A549 (cell line): ENCODE data around the gene HOXB3. TPM values are rescaled to one million over a fixed set of nuclear protein-coding genes. Genes with fewer than 3 reads are reported as not detected.

Source experiments
- ATAC-seq, 2 experiments: fragments of 200-7000 bp in 1 of 2; fragments of >200 bp in 1 of 2; cut with Nextera tagmentation in 1 of 2; cut with Tn5 transposase in 1 of 2; 3 replicates each; pipeline versions ENCODE4 v1.8.0 to v1.9.1; 2018 to 2020; ENCODE audit warnings: mild to moderate bottlenecking in 1 of 2, moderate library complexity in 1 of 2
- CTCF ChIA-PET: fragments of 300-600 bp; sonication (Branson Sonifier 250); formaldehyde crosslinking; extraction: SDS; loops from one replicate; lab custom pipeline; 2021; ENCODE audit warnings: antibody characterized with exemption, inconsistent platforms; lab: Yijun Ruan, JAX
- POLR2A ChIA-PET: fragments of 350-600 bp; formaldehyde crosslinking; extraction: SDS; loops from one replicate; lab custom pipeline; 2021; ENCODE audit warnings: antibody characterized with exemption, inconsistent platforms; lab: Yijun Ruan, JAX
- DNase-seq, 2 experiments: peaks; one replicate each; pipeline versions ENCODE4 v3.0.0 to v3.0.0-alpha.2; 2011 to 2016; ENCODE audit warnings: low read depth in 1 of 2, low spot score in 1 of 2
- FAIRE-seq: peaks from 2 replicates; lab custom pipeline; 2011; peaks lifted over from hg19 to GRCh38; lab: Jason Lieb, UNC
- H3K27ac ChIP-seq, 2 experiments: fragments of >200 bp; sonication (Bioruptor Twin); formaldehyde crosslinking; 3 replicates each; pipeline ENCODE4 v1.5.1; 2016 to 2017
- H3K4me1 ChIP-seq: fragments of >200 bp; sonication (Bioruptor Twin); formaldehyde crosslinking; 3 replicates; pipeline ENCODE4 v1.6.1; 2016
- H3K4me2 ChIP-seq: fragments of >200 bp; sonication (Bioruptor Twin); formaldehyde crosslinking; 3 replicates; pipeline ENCODE4 v1.6.1; 2016
- H3K4me3 ChIP-seq: fragments of >200 bp; sonication (Bioruptor Twin); formaldehyde crosslinking; 3 replicates; pipeline ENCODE4 v1.5.1; 2016
- H3K9me3 ChIP-seq: fragments of >200 bp; sonication (Bioruptor Twin); formaldehyde crosslinking; 3 replicates; pipeline ENCODE4 v1.6.1; 2016
- CBX8 ChIP-seq: fragments of 200-600 bp; sonication (generic); IDR thresholded peaks from 2 replicates; pipeline ENCODE4 v1.6.1; 2016
- EHF ChIP-seq: fragments of 250-450 bp; sonication (Bioruptor Pico); IDR thresholded peaks from 2 replicates; pipeline ENCODE4 v1.5.0; 2020; ENCODE audit warnings: mild to moderate bottlenecking
- FOSB ChIP-seq: fragments of 250-450 bp; sonication (Bioruptor Pico); IDR thresholded peaks from 2 replicates; pipeline ENCODE4 v1.5.0; 2020; ENCODE audit warnings: mild to moderate bottlenecking, moderate library complexity
- FOSL2 ChIP-seq, 2 experiments: fragments of 450-650 bp in 1 of 2; fragments of >200 bp in 1 of 2; sonication (Bioruptor Twin) in 1 of 2; formaldehyde crosslinking; IDR thresholded peaks; 2 replicates each; pipeline versions ENCODE4 v1.5.0 to v1.6.1; 2016 to 2020; ENCODE audit warnings: mild to moderate bottlenecking in 1 of 2, moderate library complexity in 1 of 2
- FOXS1 ChIP-seq: fragments of 250-450 bp; sonication (Bioruptor Pico); IDR thresholded peaks from 2 replicates; pipeline ENCODE4 v1.5.0; 2020; ENCODE audit warnings: mild to moderate bottlenecking, moderate library complexity
- HDAC2 ChIP-seq: fragments of 200-600 bp; sonication (generic); IDR thresholded peaks from 2 replicates; pipeline ENCODE4 v1.6.1; 2016
- HEYL ChIP-seq: fragments of 250-450 bp; sonication (Bioruptor Pico); IDR thresholded peaks from 2 replicates; pipeline ENCODE4 v1.8.0; 2021; ENCODE audit warnings: mild to moderate bottlenecking, moderate library complexity
- HOXB13 ChIP-seq: fragments of 250-450 bp; sonication (Bioruptor Pico); IDR thresholded peaks from 2 replicates; pipeline ENCODE4 v1.5.0; 2020; ENCODE audit warnings: low read depth, mild to moderate bottlenecking, moderate library complexity
- JUN ChIP-seq, 2 experiments: fragments of >200 bp; sonication (Bioruptor Twin); formaldehyde crosslinking; IDR thresholded peaks; 2 replicates in 1 of 2; 3 replicates in 1 of 2; pipeline ENCODE4 v1.6.1; 2016 to 2017
- JUNB ChIP-seq: fragments of >200 bp; sonication (Bioruptor Twin); formaldehyde crosslinking; IDR thresholded peaks from 2 replicates; pipeline ENCODE4 v1.6.1; 2016
- KDM1A ChIP-seq: fragments of 200-600 bp; sonication (generic); IDR thresholded peaks from 2 replicates; pipeline ENCODE4 v1.6.1; 2016; ENCODE audit warnings: low read depth, mild to moderate bottlenecking
- KDM5A ChIP-seq: fragments of 200-600 bp; sonication (generic); IDR thresholded peaks from 2 replicates; pipeline ENCODE4 v1.6.1; 2016; ENCODE audit warnings: antibody characterized with exemption, mild to moderate bottlenecking
- MAFK ChIP-seq: fragments of 450-650 bp; IDR thresholded peaks from 2 replicates; pipeline ENCODE4 v1.6.1; 2014; ENCODE audit not compliant: partially characterized antibody
- MYC ChIP-seq: IDR thresholded peaks from 2 replicates; pipeline ENCODE4 v1.6.1; 2012; ENCODE audit warnings: mild to moderate bottlenecking, inconsistent platforms, low read length, improper control_type of control experiment, borderline replicate concordance
- NPAS2 ChIP-seq: fragments of 250-450 bp; sonication (Bioruptor Pico); IDR thresholded peaks from 2 replicates; pipeline ENCODE4 v1.8.0; 2022; ENCODE audit warnings: mild to moderate bottlenecking, moderate library complexity, borderline replicate concordance
- NR3C1 ChIP-seq: fragments of >200 bp; sonication (Bioruptor Twin); formaldehyde crosslinking; IDR thresholded peaks from 3 replicates; pipeline ENCODE4 v1.6.1; 2017
- POLR2A ChIP-seq: IDR thresholded peaks from 2 replicates; pipeline ENCODE4 v1.6.1; 2012; ENCODE audit warnings: mild to moderate bottlenecking, low read length
- POLR2AphosphoS2 ChIP-seq: conservative IDR thresholded peaks from 2 replicates; pipeline ENCODE4 v1.6.1; 2012; ENCODE audit warnings: low read length, improper control_type of control experiment, inconsistent platforms
- RAD21 ChIP-seq, 2 experiments: fragments of >200 bp in 1 of 2; sonication (Bioruptor Twin) in 1 of 2; formaldehyde crosslinking in 1 of 2; IDR thresholded peaks in 1 of 2; conservative IDR thresholded peaks in 1 of 2; 2 replicates in 1 of 2; 3 replicates in 1 of 2; pipeline ENCODE4 v1.6.1; 2012 to 2018; ENCODE audit warnings: inconsistent platforms in 1 of 2
- RNF2 ChIP-seq: fragments of 200-600 bp; sonication (generic); IDR thresholded peaks from 2 replicates; pipeline ENCODE4 v1.6.1; 2016; ENCODE audit warnings: low read depth, mild to moderate bottlenecking, antibody characterized with exemption, moderate library complexity, borderline replicate concordance
- SREBF2 ChIP-seq: fragments of 450-650 bp; IDR thresholded peaks from 2 replicates; pipeline ENCODE4 v1.6.1; 2014; ENCODE audit warnings: mild to moderate bottlenecking, moderate library complexity
- TFCP2L1 ChIP-seq: fragments of 250-450 bp; sonication (Bioruptor Pico); IDR thresholded peaks from 2 replicates; pipeline ENCODE4 v1.5.0; 2021; ENCODE audit warnings: mild to moderate bottlenecking
- WGBS: methylation state at CpG from one replicate; pipeline ENCODE4 v1.1.6; 2017; ENCODE audit errors: missing lambda C conversion rate; 5-methylcytosine and 5-hydroxymethylcytosine counted together
- polyA plus RNA-seq, 4 experiments: library from polyadenylated mRNA; depleted of rRNA in 3 of 4; stranded (reverse); fragments of >200 nt; fragmentation: RNase III in 1 of 4; extraction: RNeasy Plus Mini Kit Qiagen cat#74134 plus additional on column Dnase treatment in 1 of 4; gene quantifications; 2 replicates in 3 of 4; 3 replicates in 1 of 4; pipeline ENCODE4 v1.2.3, GENCODE V29; 2011 to 2017
- TF ChIP-seq, protein P1 (sequence below): fragments of 250-450 bp; sonication (Bioruptor Pico); IDR thresholded peaks from 2 replicates; pipeline ENCODE4 v1.5.0; 2021; ENCODE audit warnings: mild to moderate bottlenecking, moderate library complexity, borderline replicate concordance
- TF ChIP-seq, protein P2 (sequence below): IDR thresholded peaks from 2 replicates; pipeline ENCODE4 v1.6.1; 2012
- TF ChIP-seq, protein P3 (sequence below): fragments of 200-600 bp; sonication (generic); IDR thresholded peaks from 2 replicates; pipeline ENCODE4 v1.6.1; 2016; ENCODE audit warnings: antibody characterized with exemption, mild to moderate bottlenecking, moderate library complexity
- TF ChIP-seq, protein P4 (sequence below): fragments of >200 bp; sonication (Bioruptor Twin); formaldehyde crosslinking; IDR thresholded peaks from 3 replicates; pipeline ENCODE4 v1.5.1; 2016
- TF ChIP-seq, protein P5 (sequence below): IDR thresholded peaks from 2 replicates; pipeline ENCODE4 v1.6.1; 2012

HOXB3 gene
- polyA plus RNA-seq, 2 of the 4 experiments (the other 2 are of a cell fraction) = 8.6 to 17.0 TPM

DNA sequence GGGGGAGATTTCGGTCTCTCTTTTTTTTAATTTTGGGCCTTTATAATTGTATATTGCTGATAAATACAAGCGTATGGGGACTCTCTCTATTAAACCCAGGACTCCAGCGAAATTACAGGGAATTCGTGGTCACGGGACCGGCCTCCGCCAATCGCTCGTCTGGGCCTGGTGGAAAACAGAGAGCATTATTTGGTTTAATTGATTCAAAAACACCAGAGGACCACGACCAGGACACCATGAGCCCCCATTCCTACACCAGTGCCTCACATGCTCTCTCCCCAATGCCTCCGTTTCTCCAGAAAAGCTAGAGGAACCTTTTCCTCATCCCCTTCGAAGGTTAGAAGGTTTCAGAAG lies 45.0 kb downstream of the HOXB3 start, which contains the start of gene HOXB2:
TSS of gene HOXB2 (minus strand) at position 88 of the 354 bp plus-strand sequence. CDS start 198 bp downstream, outside the sequence.
- CTCF ChIA-PET = no interaction called here
- Histone ChIP-seq H3K27ac (peak within 1 kb of the TSS; percentile 70 to 89), H3K4me1 (peaks cover 15% of the 10 kb centered on the region; the same call in 2 of the 3 replicates), H3K4me2 (peak within 1 kb of the TSS; percentile 76), H3K4me3 (peak within 1 kb of the TSS; percentile 44; the same call in 2 of the 3 replicates), H3K9me3 (no peaks in the 10 kb centered on the region)
- ATAC-seq (no peak), DNase-seq (no peak), FAIRE-seq (no peak)
- WGBS = 88% methylated on average over 12 of the region's 12 CpGs
- POLR2A ChIA-PET = no interaction called here
- TF ChIP-seq HOXB13 (CRISPR knock-in tag) (no peak), JUN (IDR thresholded peaks at IDR 0.05) (no peak), KDM1A (no peak), FOSB (no peak), HDAC2 (no peak), POLR2A (no peak), MAFK (no peak), FOSL2 (IDR thresholded peaks at IDR 0.05) (no peak), FOSL2 (CRISPR knock-in tag; IDR thresholded peaks at IDR 0.05) (no peak), POLR2AphosphoS2 (no peak), NR3C1 (no peak)
- TF ChIP-seq, protein P1, sequence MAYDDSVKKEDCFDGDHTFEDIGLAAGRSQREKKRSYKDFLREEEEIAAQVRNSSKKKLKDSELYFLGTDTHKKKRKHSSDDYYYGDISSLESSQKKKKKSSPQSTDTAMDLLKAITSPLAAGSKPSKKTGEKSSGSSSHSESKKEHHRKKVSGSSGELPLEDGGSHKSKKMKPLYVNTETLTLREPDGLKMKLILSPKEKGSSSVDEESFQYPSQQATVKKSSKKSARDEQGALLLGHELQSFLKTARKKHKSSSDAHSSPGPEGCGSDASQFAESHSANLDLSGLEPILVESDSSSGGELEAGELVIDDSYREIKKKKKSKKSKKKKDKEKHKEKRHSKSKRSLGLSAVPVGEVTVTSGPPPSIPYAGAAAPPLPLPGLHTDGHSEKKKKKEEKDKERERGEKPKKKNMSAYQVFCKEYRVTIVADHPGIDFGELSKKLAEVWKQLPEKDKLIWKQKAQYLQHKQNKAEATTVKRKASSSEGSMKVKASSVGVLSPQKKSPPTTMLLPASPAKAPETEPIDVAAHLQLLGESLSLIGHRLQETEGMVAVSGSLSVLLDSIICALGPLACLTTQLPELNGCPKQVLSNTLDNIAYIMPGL = no peak
- TF ChIP-seq, protein P2, sequence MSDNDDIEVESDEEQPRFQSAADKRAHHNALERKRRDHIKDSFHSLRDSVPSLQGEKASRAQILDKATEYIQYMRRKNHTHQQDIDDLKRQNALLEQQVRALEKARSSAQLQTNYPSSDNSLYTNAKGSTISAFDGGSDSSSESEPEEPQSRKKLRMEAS = no peak

- H3K4me3 ChIP-seq = no peak overlapping the region
Measured at GRCh38 chr17:48544349-48545021, 45.6 kb downstream of the HOXB3 start.

GRCh38 chr17:48543854-48544348 lies 46.1 kb downstream of the HOXB3 start:
- TF ChIP-seq, protein P3, sequence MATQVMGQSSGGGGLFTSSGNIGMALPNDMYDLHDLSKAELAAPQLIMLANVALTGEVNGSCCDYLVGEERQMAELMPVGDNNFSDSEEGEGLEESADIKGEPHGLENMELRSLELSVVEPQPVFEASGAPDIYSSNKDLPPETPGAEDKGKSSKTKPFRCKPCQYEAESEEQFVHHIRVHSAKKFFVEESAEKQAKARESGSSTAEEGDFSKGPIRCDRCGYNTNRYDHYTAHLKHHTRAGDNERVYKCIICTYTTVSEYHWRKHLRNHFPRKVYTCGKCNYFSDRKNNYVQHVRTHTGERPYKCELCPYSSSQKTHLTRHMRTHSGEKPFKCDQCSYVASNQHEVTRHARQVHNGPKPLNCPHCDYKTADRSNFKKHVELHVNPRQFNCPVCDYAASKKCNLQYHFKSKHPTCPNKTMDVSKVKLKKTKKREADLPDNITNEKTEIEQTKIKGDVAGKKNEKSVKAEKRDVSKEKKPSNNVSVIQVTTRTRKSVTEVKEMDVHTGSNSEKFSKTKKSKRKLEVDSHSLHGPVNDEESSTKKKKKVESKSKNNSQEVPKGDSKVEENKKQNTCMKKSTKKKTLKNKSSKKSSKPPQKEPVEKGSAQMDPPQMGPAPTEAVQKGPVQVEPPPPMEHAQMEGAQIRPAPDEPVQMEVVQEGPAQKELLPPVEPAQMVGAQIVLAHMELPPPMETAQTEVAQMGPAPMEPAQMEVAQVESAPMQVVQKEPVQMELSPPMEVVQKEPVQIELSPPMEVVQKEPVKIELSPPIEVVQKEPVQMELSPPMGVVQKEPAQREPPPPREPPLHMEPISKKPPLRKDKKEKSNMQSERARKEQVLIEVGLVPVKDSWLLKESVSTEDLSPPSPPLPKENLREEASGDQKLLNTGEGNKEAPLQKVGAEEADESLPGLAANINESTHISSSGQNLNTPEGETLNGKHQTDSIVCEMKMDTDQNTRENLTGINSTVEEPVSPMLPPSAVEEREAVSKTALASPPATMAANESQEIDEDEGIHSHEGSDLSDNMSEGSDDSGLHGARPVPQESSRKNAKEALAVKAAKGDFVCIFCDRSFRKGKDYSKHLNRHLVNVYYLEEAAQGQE = no peak
- TF ChIP-seq SREBF2 (no peak), FOXS1 (CRISPR knock-in tag) (no peak), TFCP2L1 (CRISPR knock-in tag) (no peak), FOSB (no peak), JUNB (no peak), JUN (IDR thresholded peaks at IDR 0.05) (no peak)
- TF ChIP-seq, protein P4, sequence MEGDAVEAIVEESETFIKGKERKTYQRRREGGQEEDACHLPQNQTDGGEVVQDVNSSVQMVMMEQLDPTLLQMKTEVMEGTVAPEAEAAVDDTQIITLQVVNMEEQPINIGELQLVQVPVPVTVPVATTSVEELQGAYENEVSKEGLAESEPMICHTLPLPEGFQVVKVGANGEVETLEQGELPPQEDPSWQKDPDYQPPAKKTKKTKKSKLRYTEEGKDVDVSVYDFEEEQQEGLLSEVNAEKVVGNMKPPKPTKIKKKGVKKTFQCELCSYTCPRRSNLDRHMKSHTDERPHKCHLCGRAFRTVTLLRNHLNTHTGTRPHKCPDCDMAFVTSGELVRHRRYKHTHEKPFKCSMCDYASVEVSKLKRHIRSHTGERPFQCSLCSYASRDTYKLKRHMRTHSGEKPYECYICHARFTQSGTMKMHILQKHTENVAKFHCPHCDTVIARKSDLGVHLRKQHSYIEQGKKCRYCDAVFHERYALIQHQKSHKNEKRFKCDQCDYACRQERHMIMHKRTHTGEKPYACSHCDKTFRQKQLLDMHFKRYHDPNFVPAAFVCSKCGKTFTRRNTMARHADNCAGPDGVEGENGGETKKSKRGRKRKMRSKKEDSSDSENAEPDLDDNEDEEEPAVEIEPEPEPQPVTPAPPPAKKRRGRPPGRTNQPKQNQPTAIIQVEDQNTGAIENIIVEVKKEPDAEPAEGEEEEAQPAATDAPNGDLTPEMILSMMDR = no peak
- TF ChIP-seq, all 56 proteins: peak for 0
- 54% methylated on average over 19 of the region's 20 CpGs for WGBS
- CTCF ChIA-PET = interaction anchor here (0.7 to 1.6 kb wide), 2 partner anchors 193 to 208 kb away, joined by 3 read pairs; no protein-coding TSS in a partner anchor
- POLR2A ChIA-PET = interaction anchor here (2.1 kb wide), 1 partner anchor 11 kb away, joined by 10 read pairs; no protein-coding TSS in a partner anchor
- H3K9me3 ChIP-seq = no peaks in the 10 kb centered on the region
- H3K4me2 ChIP-seq = peak overlapping the region; percentile 76
- H3K4me1 ChIP-seq = peaks cover 15% of the 10 kb centered on the region; the same call in 2 of the 3 replicates
- DNase-seq (no peak), FAIRE-seq (no peak), ATAC-seq (peak; percentile 55 to 58)
- H3K4me3 ChIP-seq = peak overlapping the region; percentile 44
- peak overlapping the region; percentile 70 to 89 for H3K27ac ChIP-seq

More at GRCh38 chr17:48544349-48545021, 45.6 kb downstream of the HOXB3 start:
- DNase-seq (no peak), FAIRE-seq (no peak), ATAC-seq (no peak)
- POLR2A ChIA-PET = interaction anchor here (2.1 kb wide), 1 partner anchor 11 kb away, joined by 10 read pairs; no protein-coding TSS in a partner anchor
- Histone ChIP-seq H3K4me2 (peak overlapping the region; percentile 76), H3K4me1 (peaks cover 15% of the 10 kb centered on the region; the same call in 2 of the 3 replicates), H3K9me3 (no peaks in the 10 kb centered on the region), H3K27ac (0 out of 6 replicates have a peak overlapping the region, but pooled peaks of 1 of the 2 experiments have one; percentile 0)
- CTCF ChIA-PET = interaction anchor here (0.7 kb wide), 1 partner anchor 209 kb away, joined by 3 read pairs; no protein-coding TSS in a partner anchor
- WGBS = 91% methylated on average over 35 of the region's 38 CpGs
- TF ChIP-seq MYC = no peak
- no peak for TF ChIP-seq RNF2
- no peak for TF ChIP-seq HEYL (CRISPR knock-in tag)
- no peak for TF ChIP-seq JUN (IDR thresholded peaks at IDR 0.05)
- no peak for TF ChIP-seq RAD21 (conservative IDR thresholded peaks at IDR 0.05 in 1 of 2, IDR thresholded peaks at IDR 0.05 in 1 of 2)
- no peak for TF ChIP-seq CBX8
- TF ChIP-seq EHF = no peak
- no peak for TF ChIP-seq NPAS2 (CRISPR knock-in tag)
- no peak for TF ChIP-seq FOSL2 (IDR thresholded peaks at IDR 0.05)
- TF ChIP-seq FOSL2 (CRISPR knock-in tag; IDR thresholded peaks at IDR 0.05) = no peak
- TF ChIP-seq, protein P5, sequence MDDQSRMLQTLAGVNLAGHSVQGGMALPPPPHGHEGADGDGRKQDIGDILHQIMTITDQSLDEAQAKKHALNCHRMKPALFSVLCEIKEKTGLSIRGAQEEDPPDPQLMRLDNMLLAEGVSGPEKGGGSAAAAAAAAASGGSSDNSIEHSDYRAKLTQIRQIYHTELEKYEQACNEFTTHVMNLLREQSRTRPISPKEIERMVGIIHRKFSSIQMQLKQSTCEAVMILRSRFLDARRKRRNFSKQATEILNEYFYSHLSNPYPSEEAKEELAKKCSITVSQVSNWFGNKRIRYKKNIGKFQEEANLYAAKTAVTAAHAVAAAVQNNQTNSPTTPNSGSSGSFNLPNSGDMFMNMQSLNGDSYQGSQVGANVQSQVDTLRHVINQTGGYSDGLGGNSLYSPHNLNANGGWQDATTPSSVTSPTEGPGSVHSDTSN = no peak
- TF ChIP-seq KDM5A = no peak
- TF ChIP-seq FOSB = no peak
- TF ChIP-seq, all 56 proteins: peak for 0
